ENCODE data around the gene VSIR.

VSIR gene

DNA sequence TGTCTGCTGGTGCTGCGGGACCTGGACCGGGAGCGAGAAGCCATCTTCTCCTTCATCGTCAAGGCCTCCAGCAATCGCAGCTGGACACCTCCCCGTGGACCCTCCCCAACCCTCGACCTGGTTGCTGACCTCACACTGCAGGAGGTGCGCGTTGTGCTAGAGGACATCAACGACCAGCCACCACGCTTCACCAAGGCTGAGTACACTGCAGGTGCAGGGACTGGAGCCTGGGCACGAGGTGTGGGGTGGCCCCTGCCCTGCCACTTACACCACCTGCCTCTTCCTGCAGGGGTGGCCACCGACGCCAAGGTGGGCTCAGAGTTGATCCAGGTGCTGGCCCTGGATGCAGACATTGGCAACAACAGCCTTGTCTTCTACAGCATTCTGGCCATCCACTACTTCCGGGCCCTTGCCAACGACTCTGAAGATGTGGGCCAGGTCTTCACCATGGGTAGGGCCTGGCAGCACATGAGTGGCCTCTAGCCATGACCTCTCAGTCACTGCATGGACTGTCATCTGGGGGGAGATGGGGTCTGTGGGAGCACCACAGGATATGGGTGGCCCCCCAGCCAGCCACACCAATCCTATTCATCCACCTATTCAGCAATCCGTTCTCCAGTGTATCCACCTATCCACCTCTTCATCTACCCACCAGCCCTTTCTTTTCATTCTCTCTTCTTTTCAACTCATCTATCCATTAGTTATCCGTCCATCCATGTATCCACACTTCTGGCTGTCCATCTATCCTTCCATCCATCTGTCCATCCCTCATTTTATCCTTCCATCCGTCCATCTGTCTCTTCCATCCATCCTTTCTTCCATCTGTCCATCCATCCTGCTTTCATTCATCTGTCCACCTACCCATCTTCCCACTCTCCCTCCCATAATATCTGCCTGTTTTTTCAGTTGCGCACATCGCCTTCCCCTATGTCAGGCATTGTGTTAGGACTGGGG lies 34.5 kb upstream of the VSIR start:
- intact Hi-C loops (cut with DNase I): no loop called here
- peak in 3 of 10 donors; percentile 53 to 79 (median 75) for DNase-seq

DNA sequence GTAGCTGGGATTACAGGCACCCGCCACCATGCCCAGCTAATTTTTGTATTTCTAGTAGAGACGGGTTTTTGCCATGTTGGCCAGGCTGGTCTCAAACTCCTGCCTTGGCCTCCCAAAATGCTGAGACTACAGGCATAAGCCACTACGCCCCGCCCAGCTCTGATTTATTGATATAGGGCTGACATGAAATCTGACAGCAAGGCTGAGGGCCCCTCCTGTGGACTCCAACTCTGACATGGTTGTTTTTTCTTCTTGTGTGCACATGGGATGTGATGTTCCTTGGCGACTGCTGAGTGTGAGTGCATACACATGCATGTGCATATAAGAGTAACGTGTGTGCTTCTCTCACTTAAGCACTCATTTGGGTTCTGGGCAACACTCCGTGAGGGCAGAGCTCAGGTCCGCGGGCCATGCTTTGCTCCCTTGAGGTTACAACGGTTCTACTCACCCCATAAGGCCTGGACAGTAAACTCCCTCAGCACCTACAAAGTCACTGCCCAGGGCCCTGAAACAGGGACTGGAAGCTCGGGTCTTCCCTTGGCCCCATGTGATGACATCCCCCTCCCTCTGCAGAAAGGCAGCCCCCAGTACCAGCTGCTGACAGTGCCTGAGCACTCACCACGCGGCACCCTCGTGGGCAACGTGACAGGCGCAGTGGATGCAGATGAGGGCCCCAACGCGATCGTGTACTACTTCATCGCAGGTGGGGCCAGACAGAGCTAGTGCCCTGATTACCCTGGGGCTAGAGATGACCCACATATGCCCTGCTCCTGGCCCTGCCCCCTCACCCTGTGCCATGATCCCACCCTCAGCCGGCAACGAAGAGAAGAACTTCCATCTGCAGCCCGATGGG lies 33.6 kb upstream of the VSIR start:
- intact Hi-C loops (cut with DNase I): no loop called here
- peak in 3 of 10 donors; percentile 43 to 63 (median 48) for DNase-seq

DNA sequence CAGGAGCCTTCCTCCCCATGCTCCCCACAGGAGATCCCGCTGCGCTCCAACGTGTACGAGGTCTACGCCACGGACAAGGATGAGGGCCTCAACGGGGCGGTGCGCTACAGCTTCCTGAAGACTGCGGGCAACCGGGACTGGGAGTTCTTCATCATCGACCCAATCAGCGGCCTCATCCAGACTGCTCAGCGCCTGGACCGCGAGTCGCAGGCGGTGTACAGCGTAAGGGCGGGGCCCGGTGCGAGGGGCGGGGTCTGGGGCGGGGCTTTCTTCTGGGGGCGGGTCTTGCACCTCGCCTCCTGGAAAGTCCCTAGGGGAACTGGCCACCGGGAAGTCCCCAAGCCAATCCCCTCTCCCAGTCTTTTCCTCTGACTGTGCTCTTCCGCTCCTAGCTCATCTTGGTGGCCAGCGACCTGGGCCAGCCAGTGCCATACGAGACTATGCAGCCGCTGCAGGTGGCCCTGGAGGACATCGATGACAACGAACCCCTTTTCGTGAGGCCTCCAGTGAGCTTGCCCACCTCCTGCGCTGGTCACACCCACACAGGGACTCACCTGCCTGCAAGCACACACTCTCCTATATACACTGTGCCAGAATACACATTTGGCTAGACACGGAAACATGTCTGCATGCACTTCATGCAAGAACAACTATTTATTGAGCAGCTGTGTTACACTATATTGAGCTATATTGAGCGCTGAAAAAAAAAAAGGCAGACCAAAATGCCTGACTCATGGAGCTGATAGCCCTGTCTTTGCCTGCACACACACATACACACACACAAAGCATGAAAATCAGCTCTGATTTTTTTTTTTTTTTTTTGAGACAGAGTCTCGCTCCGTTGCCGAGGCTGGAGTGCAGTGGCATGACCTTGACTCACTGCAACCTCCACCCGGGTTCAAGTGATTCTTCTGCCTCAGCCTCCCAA lies 32.7 kb upstream of the VSIR start:
- peak in 3 of 10 donors; percentile 68 to 82 (median 72) for DNase-seq
- intact Hi-C loops (cut with DNase I): no loop called here

DNA sequence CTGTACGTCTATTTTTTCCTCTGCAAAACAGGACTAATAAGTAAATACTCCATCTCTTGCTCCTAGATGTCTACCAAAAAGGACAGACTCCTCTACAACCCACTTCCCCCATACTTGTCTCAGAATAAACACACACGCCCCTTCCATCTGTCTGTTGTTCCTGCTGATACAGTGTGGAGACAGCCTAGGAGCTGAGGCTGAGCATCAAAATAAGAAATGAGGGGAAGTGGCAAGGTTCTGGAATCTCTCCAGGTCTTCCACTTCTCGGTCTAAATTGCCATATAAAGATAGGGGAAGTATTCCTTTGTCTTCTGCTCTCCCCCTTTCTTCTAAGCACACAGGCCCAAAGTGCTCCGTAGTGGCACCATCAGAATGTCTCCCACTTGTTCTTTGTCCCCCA lies 30.8 kb upstream of the VSIR start:
- intact Hi-C loops (cut with DNase I): no loop called here
- DNase-seq: peak in 1 of 10 donors; percentile 9

DNA sequence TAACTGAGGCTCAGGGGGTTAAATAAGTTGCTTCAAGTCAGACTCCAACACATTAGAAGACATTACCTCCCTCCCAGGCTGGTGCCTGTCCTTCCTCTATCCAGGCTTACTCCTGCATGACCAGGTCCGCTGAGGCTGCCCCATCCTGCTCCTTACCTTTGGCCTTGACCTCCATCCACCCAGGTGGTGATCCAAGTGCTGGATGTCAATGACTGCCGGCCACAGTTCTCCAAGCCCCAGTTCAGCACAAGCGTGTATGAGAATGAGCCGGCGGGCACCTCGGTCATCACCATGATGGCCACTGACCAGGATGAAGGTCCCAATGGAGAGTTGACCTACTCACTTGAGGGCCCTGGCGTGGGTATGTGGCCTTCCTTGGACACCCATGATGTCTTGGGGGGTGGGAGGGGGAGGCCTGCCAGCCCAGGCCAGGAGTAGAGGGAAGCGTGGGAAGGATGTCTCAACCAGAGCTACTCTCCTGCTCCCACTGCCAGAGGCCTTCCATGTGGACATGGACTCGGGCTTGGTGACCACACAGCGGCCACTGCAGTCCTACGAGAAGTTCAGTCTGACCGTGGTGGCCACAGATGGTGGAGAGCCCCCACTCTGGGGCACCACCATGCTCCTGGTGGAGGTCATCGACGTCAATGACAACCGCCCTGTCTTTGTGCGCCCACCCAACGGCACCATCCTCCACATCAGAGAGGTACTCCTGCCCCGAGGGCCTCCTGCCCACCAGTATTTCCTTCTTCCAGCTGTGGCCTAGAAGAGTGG lies 29.6 kb upstream of the VSIR start:
- intact Hi-C loops (cut with DNase I): no loop called here
- DNase-seq: peak in 3 of 10 donors; percentile 55 to 69 (median 66)

DNA sequence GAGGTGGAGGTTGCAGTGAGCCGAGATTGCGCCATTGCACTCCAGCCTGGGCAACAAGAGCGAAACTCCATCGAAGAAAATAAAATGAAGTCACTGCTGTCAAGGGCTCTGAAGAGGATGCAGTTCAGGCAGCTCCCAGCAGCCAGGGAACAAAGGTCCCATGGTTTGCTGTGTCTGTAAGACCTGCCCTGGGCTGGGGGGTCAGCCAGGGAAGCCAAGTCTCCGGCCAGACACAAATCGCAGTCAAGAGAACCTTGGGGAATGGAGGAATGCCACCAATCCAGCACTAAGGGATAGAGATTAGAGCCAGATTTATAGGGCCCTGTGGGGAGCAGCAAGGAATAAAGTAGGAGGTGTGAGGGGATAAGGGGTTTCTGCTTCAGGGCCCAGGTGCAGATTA lies 28.9 kb upstream of the VSIR start:
- intact Hi-C loops (cut with DNase I): no loop called here
- peak in 3 of 10 donors; percentile 15 to 59 (median 55) for DNase-seq

DNA sequence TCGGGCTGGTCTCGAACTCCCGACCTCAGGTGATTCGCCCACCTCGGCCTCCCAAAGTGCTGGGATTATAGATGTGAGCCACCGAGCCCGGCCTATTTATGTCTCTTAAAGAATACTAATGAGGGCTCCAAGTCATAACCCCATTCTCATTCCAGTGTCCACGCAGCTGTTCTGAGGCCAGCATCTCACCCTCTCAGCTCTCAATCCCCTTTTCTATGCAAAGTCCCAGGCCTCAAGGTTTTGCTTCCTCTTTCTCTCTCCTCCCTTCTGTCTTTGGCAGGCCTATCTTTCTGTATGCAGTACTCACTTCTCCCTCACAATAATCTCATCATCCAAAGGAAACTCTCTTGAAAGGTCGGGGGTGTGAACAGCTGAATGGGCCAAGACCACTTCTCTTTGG lies 28.0 kb upstream of the VSIR start:
- intact Hi-C loops (cut with DNase I): no loop called here
- peak in 2 of 10 donors; percentile 16 to 60 for DNase-seq

DNA sequence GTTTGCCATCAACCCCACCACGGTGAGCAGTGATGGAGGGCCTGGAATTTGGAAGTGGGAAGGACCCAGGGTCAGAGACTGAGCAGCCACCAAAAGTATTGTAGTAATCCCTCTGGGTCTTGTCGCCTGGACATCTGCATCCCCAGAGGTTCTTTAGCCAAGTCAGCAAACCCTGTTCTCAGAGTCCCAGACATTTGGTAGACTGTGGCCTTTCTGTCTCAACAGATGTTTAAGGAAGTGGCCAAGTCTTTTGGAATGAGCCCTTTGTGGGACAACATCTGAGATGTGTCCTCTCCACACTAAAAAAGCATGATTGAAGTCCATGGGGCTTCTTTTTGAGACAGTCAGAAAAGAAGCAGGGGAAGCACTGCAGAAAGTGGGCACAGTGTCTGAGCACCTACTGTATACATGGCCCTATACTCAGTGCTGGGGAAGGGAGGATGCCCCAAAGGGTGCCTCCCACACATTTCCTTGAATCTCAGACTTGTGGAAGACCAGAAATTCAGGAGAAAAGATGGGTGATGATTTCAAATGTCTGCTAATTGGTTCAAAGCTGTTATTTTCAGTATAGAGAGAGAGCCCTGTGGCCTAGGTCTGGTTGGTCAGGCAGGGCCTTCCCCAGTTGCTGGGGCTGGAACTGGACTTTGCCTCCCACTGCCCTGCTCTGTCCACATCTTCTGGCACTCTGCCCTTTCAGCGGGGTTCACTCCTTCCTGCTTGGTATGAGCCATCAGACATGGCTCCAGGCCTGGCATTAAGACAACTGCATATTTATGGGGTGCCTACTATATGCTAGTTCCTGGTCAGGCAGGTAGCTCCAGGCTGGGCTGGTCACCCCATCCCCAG lies 26.5 kb upstream of the VSIR start:
- intact Hi-C loops (cut with DNase I): no loop called here
- DNase-seq: peak in 3 of 10 donors; percentile 27 to 59 (median 29)

DNA sequence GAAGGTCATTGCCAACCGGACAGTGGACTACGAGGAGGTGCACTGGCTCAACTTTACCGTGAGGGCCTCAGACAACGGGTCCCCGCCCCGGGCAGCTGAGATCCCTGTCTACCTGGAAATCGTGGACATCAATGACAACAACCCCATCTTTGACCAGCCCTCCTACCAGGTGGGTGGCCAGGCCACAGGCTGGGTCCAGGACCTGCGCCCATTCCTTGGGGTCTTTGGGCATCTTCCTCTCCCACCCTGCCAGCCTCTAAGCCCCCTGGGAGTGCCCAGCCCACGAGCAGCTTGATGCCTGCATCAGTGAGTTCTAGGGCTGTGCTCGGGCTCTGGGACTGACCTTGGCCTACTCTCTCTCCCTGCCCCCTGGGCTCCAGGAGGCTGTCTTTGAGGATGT lies 25.8 kb upstream of the VSIR start:
- peak in 3 of 10 donors; percentile 48 to 75 (median 58) for DNase-seq
- intact Hi-C loops (cut with DNase I): no loop called here

DNA sequence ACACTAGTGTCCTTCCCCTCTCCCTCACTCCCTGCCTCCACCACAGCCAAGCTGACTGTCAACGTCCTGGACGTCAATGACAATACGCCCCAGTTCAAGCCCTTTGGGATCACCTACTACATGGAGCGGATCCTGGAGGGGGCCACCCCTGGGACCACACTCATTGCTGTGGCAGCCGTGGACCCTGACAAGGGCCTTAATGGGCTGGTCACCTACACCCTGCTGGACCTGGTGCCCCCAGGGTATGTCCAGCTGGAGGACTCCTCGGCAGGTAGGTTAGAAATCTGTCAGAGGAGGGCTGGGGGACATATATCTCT lies 24.9 kb upstream of the VSIR start:
- DNase-seq: peak in 2 of 10 donors; percentile 39 to 70
- intact Hi-C loops (cut with DNase I): no loop called here

DNA sequence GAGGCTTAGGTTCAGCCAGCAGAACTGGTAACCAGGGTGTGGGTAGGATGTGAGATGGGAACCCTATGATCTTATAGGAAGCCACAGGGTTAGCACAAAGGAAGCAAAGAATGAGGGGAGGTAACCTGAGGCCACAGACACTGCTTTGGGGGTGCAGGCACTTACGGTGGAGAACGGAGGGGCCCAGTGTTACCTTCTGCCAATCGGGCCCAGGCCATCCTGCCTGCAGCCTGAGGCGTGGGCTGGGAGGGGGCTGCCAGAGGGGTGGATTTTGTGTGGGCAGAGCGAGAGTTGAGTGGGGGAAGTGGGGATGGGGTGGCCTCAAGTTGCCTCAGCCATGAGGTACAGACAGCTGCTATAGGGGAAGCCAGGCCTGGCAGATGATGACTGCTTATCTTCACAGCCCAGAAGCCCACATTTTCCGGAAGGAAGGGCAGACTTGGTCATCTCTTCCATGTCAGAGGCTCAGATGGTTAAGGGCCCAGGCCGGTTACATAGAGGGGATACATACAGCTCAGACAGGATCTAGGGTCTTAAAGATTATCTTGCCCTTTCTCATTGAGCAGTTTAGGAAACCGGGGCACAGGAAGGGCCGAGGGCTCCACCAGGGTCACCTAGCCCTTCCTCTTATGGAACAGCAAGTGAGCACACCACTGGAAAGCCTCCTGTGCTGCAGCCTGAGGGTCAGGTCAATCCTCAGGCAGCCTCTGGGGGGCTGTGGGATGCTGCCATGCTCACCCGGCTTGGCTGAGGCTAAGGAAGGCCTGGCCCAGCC lies 24.4 kb upstream of the VSIR start:
- intact Hi-C loops (cut with DNase I): no loop called here
- DNase-seq: peak in 2 of 10 donors; percentile 70 to 78

DNA sequence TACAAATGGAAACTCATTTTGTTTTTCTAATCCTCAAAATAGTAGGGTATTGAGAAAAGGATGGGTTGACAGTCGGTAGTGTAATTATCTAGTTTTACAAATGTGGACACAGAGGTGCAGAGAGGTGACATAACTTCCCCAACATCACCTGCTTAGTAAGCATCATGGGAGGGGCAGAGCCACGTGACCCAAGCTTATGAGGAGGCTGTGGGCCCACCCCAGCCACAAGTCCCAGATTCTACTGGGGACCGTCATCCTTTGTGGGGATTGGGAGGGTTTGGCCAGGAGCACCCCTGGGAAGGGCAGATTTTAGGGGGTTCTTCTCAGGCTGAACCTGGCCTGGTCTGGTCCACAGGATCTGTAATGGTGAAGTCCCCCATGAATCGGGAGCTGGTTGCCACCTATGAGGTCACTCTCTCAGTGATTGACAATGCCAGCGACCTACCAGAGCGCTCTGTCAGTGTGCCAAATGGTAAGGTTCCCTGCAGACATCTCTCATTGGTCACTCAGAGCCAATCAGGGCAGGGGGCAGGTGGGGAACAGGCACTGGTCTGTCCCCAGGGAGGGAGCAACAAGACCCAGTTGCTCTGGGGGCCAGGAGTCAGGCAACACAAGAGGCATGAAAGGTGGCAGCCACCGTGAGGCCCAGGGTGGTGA lies 23.6 kb upstream of the VSIR start:
- intact Hi-C loops (cut with DNase I): no loop called here
- peak in 2 of 10 donors; percentile 37 to 57 for DNase-seq

DNA sequence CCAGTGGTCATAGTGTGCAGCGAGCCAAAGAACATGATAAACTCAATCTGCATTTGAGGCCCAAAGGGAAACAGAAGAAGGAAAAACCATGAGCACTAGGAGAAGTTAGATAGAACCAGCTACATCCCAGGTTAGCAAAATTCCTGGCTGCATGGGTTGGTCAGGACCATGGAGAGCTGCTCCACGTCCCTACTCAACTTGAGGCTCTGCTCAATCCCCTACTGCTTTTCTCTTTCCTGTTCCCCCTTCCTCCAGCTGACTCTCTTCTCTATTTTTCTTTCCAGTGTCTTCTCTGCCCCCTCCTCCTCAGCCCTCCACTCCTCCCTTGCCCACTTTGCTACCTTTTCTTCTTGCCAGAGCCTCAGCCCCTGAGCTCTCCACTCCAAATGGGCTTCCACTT lies 21.9 kb upstream of the VSIR start:
- DNase-seq: peak in 1 of 10 donors; percentile 14
- intact Hi-C loops (cut with DNase I): no loop called here

DNA sequence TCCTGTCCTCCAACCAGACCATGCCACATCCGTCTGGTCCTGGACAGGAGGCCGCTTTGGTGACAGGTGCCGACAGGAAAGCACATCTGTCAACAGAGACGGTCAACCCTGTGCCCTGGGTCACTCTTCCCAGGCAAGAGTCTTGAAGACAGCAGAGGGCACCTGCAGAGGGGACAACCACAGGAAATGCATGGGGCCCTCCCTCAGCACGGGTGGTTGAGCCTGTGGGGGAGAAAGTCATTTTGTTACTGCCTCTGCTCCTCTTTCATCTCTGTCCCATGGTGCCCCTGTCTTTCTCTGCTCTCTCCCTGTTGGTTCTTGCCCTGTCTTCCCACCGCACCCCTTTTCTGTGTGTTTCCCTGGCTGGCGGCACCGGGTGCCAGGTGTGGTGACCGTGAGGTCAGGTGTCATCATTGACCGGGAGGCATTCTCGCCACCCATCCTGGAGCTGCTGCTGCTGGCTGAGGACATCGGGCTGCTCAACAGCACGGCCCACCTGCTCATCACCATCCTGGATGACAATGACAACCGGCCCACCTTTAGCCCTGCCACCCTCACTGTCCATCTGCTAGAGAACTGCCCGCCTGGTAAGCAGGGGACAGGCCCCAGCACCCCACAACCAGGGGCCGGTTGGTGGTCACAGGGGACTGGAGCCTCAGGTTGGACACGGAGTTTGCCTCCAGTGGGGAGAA lies 17.6 kb upstream of the VSIR start:
- intact Hi-C loops (cut with DNase I): no loop called here
- peak in 1 of 10 donors; percentile 75 for DNase-seq

DNA sequence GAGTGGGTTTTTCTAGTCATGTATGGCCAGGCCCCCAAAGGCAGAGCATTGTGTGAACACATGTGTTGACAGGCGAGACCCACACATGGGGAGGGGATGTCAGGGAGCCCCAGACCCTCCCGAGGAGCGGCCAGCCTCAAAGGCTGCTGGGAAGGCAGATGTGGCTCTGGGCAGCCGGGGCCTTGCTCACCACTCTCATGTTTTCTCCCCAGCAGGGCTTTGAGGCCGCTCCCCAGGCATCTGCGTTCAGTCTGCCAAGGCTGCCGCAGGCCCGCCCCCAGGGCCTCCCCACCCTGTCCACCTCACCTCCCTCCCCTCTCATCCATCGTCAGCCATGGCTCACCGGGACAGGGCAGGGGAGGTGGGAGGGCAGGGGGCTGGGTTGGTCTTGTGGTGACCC lies 16.6 kb upstream of the VSIR start:
- intact Hi-C loops (cut with DNase I): no loop called here
- peak in 1 of 10 donors; percentile 59 for DNase-seq

DNA sequence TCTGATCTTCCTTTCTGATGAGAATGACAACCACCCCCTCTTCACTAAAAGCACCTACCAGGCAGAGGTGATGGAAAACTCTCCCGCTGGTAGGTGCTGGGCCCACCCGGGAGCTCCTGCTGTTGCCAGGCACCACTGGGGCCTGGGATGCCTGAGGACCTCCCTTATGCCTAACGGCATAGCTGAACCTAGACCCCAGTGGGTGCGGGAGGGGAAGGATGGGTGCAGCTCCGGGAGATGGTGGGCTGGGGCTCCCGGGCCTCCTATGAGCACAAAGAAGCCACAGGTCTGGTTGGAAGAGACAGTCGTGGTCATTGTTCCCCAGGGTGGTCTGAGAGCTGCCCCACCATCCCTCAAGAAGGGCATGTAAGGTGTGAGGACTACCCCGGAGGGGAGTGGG lies 15.6 kb upstream of the VSIR start:
- peak in 1 of 10 donors; percentile 57 for DNase-seq
- intact Hi-C loops (cut with DNase I): no loop called here
